ENCODE data around the gene CAMTA1. TPM values are rescaled to one million over a fixed set of nuclear protein-coding genes. Genes with fewer than 3 reads are reported as not detected.

Gene CAMTA1
- polyA plus RNA-seq, 1 donor from 2014 or later: 162 TPM

- Histone ChIP-seq H3K27me3 (ENCODE audit: insufficient read depth, low read depth, low read length) (no peaks in the 10 kb centered on the region), H3K4me2 (ENCODE audit: low read length) (no peak overlapping the region), H2AFZ (ENCODE audit: low read depth, low read length) (no peak overlapping the region), H3K9ac (ENCODE audit: low read length) (no peak overlapping the region), H3K4me3 (ENCODE audit: low read length) (no peak overlapping the region), H3K36me3 (ENCODE audit: insufficient read depth, low read length) (no peaks in the 10 kb centered on the region), H3F3A (ENCODE audit: insufficient read depth, low read length, poor library complexity, severe bottlenecking) (no peaks in the 10 kb centered on the region), H3K27ac (ENCODE audit: low read length) (no peak overlapping the region), H3K9me2 (ENCODE audit: insufficient read depth, low read length) (no peaks in the 10 kb centered on the region), H4K20me1 (ENCODE audit: insufficient read depth) (no peaks in the 10 kb centered on the region), H3K79me2 (replicated peaks; ENCODE audit: insufficient read depth, low read length) (no peaks in the 10 kb centered on the region), H3K9me3 (ENCODE audit: low read length) (no peaks in the 10 kb centered on the region)
- no peak for TF ChIP-seq CTCF (IDR thresholded peaks at IDR 0.05; ENCODE audit: poor library complexity, severe bottlenecking)
- TF ChIP-seq POLR2AphosphoS5 (IDR thresholded peaks at IDR 0.05): no peak
- no peak for TF ChIP-seq RAD21 (conservative IDR thresholded peaks at IDR 0.05)
- no peak for TF ChIP-seq TAF1 (IDR thresholded peaks at IDR 0.05; ENCODE audit: low read depth)
- TF ChIP-seq EP300 (conservative IDR thresholded peaks at IDR 0.05; ENCODE audit: poor library complexity, severe bottlenecking): no peak
Observed at GRCh38 chr1:7426780-7427604, 641.7 kb downstream of the CAMTA1 start.

- Histone ChIP-seq H2AFZ (ENCODE audit: low read depth, low read length) (no peak overlapping the region), H3K27me3 (ENCODE audit: insufficient read depth, low read depth, low read length) (no peaks in the 10 kb centered on the region), H3K9me3 (ENCODE audit: low read length) (no peaks in the 10 kb centered on the region), H3K4me3 (ENCODE audit: low read length) (no peak overlapping the region), H3K36me3 (ENCODE audit: insufficient read depth, low read length) (no peaks in the 10 kb centered on the region), H3F3A (ENCODE audit: insufficient read depth, low read length, poor library complexity, severe bottlenecking) (no peaks in the 10 kb centered on the region), H3K4me2 (ENCODE audit: low read length) (no peak overlapping the region), H3K27ac (ENCODE audit: low read length) (no peak overlapping the region), H3K79me2 (replicated peaks; ENCODE audit: insufficient read depth, low read length) (no peaks in the 10 kb centered on the region), H4K20me1 (ENCODE audit: insufficient read depth) (no peaks in the 10 kb centered on the region), H3K9me2 (ENCODE audit: insufficient read depth, low read length) (no peaks in the 10 kb centered on the region), H3K9ac (ENCODE audit: low read length) (no peak overlapping the region)
- TF ChIP-seq REST (IDR thresholded peaks at IDR 0.05; ENCODE audit: borderline replicate concordance) (no peak), POLR2AphosphoS5 (IDR thresholded peaks at IDR 0.05) (no peak), RAD21 (conservative IDR thresholded peaks at IDR 0.05) (no peak), EZH2 (IDR thresholded peaks at IDR 0.05; ENCODE audit: borderline replicate concordance, insufficient read depth, low read length, poor library complexity, severe bottlenecking) (no peak), CTCF (IDR thresholded peaks at IDR 0.05; ENCODE audit: poor library complexity, severe bottlenecking) (no peak), MXI1 (conservative IDR thresholded peaks at IDR 0.05; ENCODE audit: poor library complexity, severe bottlenecking) (no peak), TAF1 (IDR thresholded peaks at IDR 0.05; ENCODE audit: low read depth) (no peak), EP300 (conservative IDR thresholded peaks at IDR 0.05; ENCODE audit: poor library complexity, severe bottlenecking) (no peak), SMC3 (conservative IDR thresholded peaks at IDR 0.05; ENCODE audit: poor library complexity) (no peak)
Observed at GRCh38 chr1:7427605-7428300, 642.5 kb downstream of the CAMTA1 start.

All from neural cell (in vitro differentiated cells).